Measurements from ENCODE around the gene NECAB2.

The NECAB2 gene

DNA sequence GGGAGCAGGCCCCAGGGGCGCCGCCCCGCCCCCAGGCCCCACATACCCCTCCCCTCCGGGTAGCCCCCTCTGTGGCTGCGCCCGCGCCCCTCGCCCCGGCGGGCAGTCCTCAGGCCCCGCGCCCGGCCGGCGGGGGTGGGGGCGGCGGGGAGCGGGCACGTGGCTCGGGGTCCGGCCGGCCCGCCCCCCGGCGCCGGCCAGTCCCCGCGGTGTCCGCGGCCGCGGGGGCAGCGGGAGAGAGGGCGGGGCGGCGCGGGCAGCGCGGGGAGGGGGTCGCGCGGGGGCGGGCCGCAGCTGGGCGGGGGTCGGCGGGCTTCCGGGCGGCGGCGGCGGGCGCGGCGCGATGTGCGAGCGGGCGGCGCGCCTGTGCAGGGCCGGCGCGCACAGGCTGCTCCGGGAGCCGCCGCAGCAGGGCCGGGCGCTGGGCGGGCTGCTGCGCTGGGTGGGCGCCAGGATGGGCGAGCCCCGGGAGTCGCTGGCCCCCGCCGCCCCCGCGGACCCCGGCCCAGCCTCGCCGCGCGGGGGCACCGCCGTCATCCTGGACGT, 335 bp downstream of the NECAB2 start:
- no peak for DNase-seq

DNA sequence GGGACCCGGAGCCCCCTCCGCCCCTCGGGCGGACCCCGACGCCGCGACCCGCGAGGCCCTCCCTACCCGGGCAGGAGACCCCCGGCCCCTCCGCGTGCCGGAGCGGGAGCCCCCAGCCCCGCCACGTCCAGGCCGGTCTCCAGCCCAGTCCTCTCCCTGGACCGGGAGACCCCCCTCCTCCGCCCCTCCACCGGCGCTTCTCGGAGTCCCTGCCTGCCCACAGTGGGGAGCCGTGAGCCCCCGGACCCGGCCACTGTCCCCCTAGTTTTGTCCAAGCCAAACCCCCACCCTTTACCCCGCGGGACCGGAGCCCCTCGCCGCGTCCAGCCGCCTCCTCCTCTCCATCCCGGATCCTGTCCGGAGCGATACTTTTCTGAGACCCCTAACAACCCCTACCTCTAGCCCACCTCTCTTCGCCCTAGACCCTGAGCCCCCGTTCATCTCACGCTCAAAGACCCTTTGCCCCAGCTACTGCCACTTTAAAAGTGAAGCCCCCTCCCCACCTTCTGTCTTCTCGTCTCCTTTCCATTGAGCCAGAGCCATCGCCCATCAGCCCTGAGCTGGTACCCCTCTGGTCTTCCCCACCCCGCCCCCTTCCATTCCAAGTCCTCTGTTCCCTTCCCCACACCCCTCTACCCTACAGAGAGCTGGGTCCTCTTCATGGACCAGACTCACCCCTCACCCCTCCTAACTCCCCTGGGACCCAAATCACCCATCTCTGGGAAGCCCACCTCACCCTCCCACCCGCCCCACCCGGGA, 1.0 kb downstream of the NECAB2 start:
- DNase-seq = no peak

DNA sequence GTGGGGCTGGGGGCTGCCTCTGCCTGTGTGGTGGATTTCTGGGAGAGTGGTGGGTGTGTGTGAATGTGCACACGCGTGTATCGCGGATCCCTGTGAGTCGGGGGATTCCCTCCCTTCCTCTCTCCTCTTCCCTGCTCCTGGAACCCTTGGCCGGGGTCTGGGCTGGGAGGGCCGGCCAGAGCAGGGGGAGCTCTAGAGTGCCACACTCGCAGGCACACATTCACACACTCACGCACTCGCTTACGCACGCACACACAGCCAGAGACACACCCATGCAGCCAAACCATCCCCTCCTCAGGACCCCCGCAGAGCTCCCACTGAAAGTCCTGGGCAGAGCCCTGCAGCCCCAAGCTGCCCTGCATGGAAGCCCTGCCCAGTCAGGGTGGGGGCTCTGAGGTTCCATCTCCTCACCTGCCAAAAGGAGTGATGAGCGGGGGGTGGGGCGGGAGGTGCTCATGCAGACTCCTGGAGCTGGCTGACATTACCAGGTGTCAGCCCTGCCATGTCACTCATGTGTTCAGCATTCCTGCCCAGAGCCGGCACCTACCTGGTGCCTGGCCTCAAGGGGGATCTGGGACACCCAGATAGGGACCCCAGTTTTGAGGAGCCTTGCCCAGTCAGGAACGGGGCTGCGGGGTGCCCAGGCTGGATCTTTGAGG, 1.9 kb downstream of the NECAB2 start:
- DNase-seq = no peak

DNA sequence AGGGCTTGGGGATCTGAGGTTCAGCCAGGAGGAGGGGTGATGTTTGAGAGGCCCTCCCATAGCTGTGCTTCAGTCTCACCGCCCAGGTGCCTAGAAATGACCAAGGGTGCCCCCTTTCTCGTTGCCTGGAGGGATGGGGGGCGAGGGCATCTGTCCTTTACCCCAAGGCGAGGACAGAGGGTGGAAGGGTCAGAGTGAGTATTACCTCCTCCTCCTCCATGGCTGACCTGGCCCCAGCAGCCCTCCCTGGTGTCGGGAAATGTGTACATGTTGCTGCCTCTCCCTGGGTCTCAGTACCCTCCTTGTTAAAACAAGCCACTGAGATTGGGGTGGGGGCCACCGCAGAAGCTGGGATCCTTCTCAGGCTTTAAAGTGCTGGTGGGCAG, 2.4 kb downstream of the NECAB2 start:
- no peak for DNase-seq

DNA sequence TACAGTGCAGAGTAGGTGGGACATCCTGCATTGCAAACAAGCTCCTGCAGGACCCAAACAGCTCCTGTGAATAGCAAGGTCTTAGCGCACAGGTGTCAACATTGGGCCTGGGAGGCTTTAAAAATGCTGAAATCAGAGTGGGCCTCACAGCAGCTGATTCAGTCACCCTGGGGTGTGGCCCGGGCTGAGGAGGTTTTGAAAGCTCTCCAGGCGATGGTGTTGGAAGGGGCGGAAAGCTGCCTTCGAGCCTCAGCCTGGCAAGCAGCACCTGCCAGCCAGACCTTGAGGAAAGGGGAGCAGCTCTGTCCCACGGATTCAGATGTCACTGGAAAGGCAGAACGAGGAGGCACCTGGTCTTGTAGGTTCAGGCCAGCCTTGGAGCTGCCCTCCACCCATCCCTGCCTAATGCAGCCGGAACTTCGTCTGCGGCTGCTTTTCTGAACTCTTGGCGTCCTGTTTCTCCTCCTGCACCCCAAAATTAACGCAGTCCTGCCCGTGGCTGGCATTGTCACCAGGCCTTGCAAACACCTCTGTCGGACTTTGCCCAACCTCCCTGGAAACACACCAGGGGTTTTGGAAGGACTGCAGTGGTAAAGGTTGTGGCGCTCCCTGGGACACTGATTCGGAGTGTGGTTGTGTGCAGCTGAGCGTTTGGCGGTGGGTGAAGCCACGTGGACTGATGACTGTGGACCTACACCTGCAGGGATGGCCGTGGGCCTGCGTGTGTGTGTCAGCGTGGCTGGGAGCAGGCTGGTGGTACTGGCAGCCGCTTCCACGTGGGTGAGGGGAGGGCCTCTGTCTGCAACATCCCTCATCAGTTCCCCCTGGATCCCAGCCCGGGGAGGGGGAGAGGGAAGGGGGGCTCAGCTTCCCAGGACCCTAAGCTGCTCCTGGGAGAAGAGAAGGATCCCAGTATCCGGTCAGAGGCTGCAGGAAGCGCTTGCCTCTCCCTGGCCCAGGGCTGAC, 3.4 kb downstream of the NECAB2 start:
- DNase-seq = peak; percentile 14

DNA sequence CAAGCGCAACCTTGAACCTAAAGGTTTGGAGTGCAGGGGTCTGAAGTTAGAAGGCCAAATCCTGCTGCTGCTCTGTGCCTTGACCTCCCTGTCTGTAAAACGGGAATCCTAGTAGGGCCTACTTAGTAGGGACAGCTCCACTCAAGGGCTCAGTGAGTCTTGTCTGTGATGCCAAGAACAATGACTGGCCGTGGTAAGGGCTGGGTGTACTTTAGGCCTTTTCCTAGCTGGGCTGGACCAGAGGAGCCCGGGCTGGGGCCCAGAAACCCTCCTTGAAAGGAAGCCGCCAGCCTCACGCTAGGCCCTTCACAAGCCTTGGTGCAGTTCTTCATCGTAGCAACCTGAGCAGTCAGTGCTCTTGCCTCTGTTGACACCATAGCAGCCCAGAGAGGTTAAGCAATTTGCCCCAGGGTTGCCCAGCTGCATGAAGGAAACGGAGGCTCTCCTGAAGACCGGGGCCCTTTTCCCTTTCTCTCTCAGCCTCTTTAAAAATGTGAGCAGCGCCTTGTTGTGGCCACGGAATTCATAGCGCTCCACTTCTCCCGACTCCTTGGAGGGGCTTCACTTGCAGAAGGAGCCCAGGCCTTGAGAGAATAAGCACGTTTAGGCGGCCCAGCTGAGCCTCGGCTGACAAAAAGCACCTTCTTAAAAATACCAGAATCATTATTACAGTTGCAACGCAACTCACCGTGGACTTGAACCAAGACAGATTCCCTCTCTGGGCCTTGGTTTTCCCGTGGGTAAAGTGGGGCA, 4.4 kb downstream of the NECAB2 start:
- DNase-seq = no peak

DNA sequence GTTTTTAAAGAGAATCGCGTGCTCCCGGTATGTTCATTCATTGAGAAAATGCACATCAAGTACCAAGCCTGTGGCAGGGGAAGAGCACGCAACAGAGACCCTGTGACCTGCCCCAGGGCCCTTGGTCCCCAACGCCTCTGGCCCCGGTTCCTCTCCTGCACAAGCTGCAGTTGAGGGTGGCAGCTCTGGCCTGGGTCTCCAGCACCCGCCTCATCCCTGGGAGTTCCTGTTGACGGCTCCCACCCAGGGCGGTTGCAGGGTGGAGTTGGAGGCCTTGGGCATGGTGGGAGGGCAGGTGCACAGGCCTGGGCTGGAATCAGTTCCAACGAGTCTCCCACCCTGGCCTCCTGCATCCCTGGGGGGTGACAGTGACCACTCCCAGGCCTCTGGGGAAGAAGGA, 5.0 kb downstream of the NECAB2 start:
- no peak for DNase-seq

DNA sequence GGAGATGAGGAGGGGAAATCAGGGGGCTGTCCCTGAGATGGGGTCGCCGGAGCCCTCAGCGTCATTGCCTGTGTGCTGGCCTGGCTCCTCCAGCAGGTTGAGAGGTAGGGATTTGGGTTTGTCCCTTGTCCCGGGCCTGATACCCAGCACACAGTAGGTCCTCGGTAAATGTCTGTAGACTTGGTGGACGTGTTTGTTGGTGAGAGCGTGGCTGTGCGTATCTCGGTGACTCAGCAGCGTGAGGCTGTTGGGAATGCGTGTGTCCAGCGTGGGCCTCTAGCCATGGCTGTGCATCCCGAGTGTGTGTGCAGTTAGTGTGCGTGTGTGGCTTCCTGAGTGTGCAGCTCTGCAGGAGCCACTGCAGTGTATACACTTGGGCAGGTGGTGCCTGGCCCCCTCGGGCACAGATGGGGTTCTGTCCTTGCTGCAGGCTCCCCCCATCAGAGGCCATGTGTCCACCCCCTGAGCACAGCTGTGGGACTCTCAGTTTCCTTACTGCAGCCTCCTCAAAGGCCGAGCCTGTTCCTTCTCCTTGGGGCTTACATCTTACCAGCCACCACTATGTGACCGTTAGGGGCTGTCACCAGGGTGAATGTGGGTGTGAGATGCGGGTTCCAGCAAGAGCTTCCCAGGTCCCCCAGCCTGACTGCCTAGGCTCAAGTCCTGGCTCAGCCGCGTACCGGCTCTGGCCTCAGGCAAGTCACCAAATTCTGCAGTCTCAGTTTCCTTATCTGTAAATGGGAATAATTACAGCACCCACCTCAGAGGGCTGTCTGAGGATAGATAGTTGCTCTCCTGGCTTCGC, 5.7 kb downstream of the NECAB2 start:
- no peak for DNase-seq

DNA sequence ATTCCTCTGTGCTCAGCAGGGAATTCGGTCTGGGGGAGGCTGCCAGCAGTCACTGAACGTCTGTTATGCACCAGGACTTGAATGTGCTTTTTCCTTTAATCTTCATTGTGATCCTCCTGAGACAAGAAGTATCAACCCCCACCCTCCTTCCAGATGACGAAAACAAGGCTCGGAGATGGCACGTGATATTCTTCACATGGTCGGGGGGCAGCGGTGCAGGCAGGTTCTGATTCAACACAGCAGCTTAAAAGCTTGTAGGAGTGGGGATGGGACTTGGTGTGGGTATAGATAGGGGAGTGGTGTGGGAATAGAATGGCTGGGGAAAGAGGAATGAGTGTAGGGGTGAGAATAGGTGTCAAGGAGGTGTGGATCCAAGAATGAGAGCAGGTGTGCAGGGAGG, 6.4 kb downstream of the NECAB2 start:
- DNase-seq = no peak

DNA sequence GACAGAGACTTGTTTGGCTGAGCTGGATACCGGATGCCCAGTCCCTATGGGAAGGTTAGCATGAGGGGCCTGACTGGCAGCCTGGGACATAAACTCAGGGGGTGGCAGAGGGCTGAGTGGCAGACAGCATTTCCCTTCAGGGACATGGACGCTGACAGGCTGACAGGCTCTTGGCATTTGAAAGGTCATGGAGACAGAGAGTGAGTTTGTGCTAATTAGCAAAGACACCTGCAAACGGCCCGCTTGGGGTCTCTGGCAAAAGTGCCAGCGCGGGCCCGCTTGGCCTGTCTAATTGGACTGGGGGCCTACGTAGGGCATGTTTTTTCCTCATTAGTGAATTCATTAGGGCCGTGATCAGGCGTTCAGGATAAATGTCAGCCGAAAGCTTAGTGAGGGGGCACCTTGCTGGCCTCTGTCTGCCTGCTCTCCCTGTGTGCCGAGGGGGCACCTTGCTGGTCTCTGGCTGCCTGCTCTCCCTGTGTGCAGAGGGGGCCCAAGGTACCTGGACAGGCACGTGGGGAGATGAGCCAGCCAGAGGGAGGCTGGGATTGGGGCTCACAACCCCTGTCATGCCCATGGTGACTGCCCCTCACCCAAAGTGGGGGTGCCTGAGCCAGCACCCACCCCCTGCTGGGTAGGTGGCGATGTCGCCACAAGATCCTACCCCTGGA, 7.7 kb downstream of the NECAB2 start:
- DNase-seq = no peak

DNA sequence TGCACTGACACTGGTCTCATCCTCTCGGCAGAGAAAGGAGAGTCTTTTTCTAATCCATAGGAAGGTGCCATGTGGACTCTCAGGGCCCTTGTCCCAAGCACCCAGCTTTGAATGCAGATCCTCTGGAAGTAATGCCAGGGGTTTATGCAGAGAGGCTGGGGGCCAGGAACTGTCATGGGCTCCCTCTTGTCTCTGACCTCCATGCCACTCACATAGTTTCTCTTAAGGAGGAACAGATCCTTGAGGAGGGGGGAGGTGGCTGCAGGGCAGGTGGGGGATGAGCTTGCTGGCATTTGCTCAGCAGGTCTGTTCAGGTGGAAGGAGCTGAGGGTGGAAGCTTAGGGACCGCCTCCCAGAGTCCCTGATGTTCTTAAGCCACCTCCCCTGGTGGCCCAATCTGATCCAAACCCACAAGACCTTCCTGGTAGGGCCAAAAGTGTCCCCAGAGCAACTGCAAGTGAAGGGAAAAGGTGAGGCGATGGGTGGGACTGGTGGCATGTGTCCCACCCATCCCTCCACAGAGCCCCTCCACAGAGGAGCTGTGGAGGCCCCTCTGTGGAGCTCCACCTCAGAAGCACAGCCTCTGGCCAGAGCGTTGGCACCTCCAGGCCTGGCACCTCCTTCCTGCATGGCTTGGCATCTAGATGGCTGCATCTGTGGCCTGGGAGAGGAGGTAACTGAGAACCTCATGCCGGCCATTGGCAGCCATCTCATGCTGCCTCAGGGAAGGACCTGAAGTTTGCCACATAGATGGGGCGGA, 9.2 kb downstream of the NECAB2 start:
- no peak for DNase-seq

DNA sequence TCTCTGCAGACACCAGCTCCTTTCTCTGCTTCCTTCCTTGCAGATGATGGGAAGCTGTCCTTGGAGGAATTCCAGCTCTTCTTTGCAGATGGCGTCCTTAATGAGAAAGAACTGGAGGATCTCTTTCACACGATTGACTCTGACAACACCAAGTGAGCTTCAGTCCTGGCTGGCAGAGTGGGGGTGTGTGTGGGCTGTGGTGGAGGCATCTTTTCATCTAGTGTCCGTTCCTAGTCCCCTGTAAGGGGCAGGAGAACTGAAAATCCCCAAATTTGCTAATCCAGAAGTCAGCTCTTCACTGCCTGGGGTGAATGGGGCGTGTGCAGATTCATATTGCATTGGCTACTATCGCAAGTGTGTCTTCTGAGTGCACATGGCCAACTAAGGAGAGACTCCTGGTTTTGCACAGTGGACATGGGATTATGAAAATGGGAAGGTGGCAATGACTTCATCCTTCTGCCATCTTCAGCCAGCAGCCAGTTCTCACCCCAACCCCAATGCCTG, 10.4 kb downstream of the NECAB2 start:
- DNase-seq = no peak

DNA sequence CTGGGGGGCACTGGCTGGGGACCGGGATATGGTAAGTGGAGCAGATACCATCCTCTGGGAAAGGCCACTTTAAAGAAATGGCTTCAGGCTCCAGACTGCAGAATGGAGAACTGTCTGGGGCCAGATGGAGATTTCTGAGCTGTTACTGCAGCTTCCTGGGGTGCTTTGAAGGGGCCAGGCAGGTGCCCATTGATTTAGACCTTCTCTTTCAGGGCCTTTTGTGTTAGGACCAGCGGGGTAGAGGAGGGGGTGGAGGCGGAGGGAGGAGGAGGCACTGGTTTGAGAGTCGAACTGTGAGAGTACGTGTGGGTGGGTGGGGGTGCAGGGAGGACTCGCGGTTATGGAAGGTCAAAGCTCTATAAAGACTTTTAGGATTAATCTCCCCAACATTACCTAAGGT, 11.4 kb downstream of the NECAB2 start:
- no peak for DNase-seq

DNA sequence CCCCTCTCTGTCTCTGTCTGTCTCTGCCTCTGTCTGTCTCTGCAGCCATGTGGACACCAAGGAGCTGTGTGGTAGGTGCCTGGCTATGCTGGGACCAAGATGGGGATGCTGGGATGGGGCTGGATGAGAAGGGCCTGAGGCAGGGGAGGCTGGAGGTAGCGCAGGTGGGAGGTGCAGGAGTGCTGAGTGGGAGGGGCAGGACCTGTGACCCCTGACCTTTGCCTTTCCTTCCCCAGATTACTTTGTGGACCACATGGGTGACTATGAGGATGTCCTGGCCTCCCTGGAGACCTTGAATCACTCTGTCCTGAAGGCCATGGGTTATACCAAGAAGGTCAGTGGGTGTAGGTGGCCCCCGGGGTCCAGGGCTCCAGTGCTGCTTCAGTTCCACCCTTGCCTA, 12.8 kb downstream of the NECAB2 start:
- DNase-seq = no peak

DNA sequence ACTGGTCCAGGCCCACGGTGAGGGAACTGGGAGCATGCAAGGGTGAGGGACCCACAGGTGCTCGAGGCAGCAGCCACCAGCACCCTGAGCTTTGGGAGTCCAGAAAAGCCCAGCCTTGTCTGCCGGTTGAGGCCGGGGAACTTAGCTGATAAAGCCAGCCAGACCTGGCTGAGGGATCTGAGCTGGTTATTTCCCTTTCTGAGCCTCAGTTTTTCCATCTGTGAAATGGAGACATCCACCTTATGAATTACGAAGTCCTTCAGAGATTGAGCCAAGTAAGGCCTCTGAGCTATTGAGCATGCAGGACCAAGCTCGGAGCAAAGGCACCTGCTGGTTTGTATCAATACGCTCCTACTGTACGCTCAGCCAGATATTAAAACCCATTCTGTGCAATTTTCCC, 13.8 kb downstream of the NECAB2 start:
- no peak for DNase-seq

DNA sequence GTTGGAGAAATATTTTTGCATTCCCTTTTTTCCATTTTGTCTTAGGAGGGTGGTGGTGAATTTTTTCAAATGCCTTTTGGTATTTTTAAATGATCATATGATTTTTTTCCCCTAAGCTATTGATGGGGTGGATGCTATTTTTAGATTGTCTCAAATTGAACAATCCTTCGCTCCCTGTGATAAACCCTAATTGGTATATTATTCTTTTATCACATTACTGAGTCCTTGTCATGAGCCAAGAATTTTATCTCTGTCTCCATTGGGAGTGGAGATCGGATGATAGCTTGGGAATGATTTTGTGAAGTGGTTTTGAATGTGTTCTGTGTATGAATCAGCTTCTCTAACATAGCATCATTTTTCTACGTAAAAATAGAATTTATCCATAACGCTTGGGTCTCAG, 15.4 kb downstream of the NECAB2 start:
- no peak for DNase-seq

DNA sequence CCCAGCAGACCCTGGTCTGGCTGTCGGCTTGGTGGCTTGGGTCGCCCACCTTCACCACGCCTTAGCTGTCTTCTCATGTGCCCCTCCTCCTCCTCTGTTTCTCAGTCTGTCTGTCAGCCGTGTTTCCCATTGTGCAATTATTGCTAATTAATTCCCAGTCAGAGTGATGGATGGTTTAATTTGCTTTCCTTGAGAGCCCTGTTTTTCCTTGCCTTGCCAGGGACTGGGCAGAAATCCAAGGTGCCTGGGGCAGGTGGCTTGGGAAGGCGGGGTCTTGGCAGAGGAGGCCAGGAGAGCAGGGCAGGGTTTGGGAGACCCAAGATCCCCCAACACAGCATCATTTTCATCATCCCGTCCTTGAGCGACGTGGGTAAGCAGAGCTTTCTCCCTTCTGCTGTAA, 21.3 kb downstream of the NECAB2 start:
- DNase-seq = no peak

DNA sequence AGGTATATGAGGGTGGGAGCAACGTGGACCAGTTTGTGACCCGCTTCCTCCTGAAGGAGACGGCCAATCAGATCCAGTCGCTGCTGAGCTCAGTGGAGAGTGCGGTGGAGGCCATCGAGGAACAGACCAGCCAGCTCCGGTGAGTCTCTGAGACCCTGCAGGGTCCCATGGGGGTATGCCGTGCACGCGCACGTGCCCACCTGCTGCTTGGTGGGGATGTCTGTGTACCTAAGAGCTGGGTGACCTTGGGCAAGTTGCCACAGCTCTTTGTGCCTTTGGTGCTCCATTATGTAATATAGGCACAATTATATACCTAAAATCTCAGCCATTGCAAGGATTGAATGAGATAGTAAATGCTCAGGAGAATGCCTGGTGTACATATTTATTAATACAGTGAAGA, 22.4 kb downstream of the NECAB2 start:
- DNase-seq = no peak

DNA sequence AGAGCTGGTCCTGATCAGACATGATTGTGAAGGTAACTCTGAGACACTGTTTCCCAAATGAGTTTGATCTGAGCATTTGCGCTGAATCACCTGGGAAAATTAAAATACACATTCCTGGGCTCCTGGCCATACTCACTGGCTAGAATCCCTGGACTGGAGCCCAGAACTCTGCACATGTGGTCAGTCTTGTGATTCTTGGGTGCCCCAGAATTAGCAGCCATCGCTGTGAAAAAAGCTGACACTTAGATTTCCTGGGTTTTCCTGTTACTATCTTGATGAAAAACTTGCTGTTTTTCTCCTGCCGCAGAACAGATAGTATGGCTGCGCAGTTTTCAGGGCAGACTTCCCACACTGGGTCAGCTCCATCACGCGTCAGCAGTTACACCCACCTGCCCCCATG, 24.6 kb downstream of the NECAB2 start:
- peak; percentile 91 for DNase-seq

DNA sequence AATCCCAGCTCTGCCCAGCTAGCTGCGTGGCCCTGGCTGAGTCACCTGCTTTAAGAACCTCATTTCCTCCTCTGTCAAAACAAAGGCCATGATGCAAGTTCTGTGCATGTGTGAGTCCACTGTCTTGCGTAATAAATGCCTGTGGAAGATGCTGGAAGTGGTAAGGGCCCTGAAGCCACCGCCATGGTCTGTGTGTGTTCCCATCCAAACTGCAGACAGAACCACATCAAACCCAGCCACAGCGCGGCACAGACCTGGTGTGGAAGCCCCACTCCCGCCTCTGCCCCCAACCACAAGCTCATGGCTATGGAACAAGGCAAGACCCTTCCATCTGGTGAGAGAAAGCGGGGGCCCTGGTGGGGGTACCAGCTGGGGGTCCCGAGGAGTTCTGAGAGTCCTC, 26.0 kb downstream of the NECAB2 start:
- no peak for DNase-seq
